ENCODE data around the gene PALS1.
"Not testable (repeated sequence)": the region's sequence is repeated elsewhere in the genome, so short reads cannot be mapped to it uniquely, and the experiment has no call there.

Gene PALS1

DNA sequence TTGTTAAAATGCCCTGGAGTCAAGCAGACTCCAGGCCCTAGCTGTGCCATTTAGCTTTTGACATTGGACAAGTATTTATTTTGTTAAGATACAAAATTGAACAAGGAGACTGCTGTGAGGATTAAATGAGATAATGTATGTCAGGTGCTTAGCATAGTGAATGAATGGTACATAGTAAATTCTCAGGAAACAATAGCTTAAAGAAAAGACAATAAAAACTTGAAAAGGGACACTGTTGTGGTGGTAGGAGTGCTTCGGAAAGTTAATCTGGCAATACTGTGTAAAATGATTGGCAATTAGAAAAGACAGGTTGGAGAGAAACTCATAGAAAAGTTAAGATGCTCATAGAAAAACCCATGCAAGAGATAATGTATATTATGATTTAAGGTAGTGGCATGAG lies 19.7 kb downstream of the PALS1 start:
- no peak for DNase-seq (ENCODE audit: low read depth)

DNA sequence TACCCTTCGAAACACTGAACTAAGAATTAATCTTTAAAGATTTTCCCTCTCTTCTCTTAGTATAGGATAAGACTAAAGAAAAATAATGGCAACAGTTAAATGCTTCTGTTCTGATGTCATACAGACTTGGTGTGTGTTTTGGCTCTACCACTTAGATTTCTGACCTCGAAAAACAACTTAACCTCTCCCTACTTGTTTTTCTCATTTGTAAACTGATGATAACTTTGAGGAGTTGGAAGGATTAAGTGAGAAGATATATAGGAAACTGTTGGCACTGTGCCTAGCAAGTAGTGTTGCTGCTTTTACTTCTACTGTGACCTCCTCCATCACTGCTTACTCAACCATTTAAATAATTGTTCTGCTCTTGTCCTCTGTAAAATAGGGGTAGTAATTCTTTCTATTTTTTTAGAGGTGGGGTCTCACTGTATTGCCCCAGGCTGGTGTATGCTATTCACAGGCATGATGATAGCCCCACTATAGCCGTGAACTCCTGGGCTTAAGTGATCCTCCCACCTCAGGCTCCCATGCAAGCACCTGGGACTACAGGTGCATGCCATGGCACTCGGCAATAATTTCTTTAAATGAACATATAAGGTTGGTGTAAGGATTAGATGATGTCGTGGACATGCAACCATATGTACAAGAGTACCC lies 22.4 kb downstream of the PALS1 start:
- peak; percentile 10 for DNase-seq (ENCODE audit: low read depth)

GRCh38 chr14:67265131-67265530 lies 23.9 kb downstream of the PALS1 start:
- peak; percentile 55 for DNase-seq (ENCODE audit: low read depth)

DNA sequence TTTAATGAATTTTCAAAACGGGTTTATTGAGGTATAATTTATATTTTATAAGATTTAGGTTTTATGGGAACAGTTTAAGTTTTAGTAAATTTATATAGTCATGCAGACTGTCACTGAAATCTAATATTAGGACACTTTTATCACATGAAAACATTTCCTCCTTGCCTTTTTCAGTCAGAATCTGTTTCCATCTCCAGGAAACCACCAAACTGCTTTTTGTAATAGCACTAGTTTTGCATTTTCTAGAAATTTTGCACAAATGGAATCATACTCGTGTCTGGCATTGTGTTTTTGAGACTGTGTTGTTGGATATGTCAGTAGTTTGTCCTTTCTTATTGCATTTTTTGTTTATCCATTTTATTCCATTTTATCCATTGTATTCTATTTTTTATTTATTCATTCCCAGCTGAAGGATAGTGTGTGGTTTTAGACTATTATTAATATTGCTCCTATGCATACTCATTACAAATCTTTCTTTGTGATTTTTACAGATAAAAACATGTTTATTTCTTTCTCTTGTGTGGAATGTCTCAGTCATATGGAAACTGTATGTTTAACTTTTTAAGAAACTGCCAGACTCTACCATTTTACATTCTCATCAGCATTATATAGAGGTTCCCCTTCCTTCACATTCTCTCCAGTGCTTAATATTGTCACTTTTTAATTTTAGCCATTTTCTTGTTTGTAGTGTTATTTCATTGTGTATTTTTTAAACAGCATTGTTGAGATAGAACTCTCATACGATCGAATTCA lies 26.5 kb downstream of the PALS1 start:
- DNase-seq (ENCODE audit: low read depth): no peak

- DNase-seq (ENCODE audit: low read depth): no peak
Measured at GRCh38 chr14:67268426-67269150, 27.4 kb downstream of the PALS1 start.

GRCh38 chr14:67269298-67270060 lies 28.2 kb downstream of the PALS1 start:
- peak; percentile 14 for DNase-seq (ENCODE audit: low read depth)

DNA sequence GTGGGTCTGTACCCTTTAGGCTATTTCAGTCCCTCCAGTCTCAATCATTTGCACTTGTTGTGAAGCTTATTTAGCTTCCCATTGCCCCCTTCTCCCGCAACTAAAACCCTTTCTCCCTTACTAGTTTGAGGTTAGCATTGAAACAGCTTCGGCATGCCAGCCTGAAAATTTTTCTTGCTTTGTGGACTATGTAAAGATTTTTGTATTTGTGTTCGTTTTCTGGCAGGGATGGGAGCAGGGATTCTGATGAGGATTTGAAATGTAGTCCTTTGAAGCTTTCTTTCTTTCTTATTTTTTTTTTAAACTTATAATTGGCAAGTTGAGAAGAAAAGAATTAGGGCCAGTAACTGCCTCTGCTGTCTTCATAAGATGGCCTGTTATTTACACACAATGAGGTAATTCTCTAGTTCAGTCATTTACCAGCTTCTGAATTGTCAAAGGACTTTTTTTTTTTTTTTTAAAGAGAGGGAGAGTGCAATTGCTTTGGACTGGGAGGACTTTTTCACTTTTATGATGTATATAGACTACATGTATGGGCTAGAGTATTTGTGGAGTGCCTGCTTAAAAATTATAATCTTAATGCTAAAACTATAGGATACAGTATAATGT lies 29.0 kb downstream of the PALS1 start:
- DNase-seq (ENCODE audit: low read depth): no peak

GRCh38 chr14:67270933-67271332 lies 29.7 kb downstream of the PALS1 start:
- DNase-seq (ENCODE audit: low read depth): no peak

DNA sequence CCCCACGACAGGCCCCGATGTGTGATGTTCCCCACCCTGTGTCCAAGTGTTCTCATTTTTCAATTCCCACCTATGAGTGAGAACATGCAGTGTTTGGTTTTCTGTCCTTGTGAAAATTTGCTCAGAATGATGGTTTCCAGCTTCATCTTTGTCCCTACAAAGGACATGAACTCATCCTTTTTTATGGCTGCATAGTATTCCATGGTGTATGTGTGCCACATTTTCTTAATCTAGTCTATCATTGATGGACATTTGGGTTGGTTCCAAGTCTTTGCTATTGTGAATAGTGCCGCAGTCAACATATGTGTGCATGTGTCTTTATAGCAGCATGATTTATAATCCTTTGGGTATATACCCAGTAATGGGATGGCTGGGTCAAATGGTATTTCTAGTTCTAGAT lies 32.0 kb downstream of the PALS1 start:
- DNase-seq (ENCODE audit: low read depth): not testable (repeated sequence)

DNA sequence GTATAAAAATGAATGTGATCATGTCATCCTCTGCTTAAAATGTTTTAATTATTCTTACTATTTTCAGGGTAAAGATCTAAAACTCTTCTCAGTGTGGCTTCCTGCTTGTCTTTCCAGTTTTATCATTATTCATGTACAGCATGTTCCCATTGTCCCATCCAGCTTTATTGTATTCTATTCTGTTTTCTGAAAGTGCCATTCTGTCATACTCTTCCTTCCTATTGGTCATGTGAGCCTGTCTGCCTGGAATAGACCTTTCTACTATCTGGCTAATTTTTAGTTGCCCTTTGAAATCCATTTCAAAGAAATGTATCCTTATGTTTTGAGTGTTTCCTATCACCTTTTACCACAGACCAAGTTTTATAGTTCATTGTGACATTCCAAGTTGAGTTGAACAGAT lies 34.9 kb downstream of the PALS1 start:
- DNase-seq (ENCODE audit: low read depth): no peak

- no peak for DNase-seq (ENCODE audit: low read depth)
Measured at GRCh38 chr14:67280506-67280905, 39.3 kb downstream of the PALS1 start.

GRCh38 chr14:67285876-67286452 lies 44.7 kb downstream of the PALS1 start:
- DNase-seq (ENCODE audit: low read depth): peak; percentile 76
